HepG2 (cell line): ENCODE measurements around the gene ENO3. TPM values are rescaled to one million over a fixed set of nuclear protein-coding genes. Genes with fewer than 3 reads are reported as not detected.

Experiments used
- DNMT3B ChIP-seq: conservative IDR thresholded peaks from 2 replicates; pipeline ENCODE4 v1.6.1; 2016; ENCODE audit warnings: missing biosample characterization, control low read depth
- EHMT2 ChIP-seq: fragments of 200-600 bp; sonication (generic); IDR thresholded peaks from 2 replicates; pipeline ENCODE4 v1.7.0; 2017; ENCODE audit warnings: antibody characterized with exemption, low read depth, low read length, borderline replicate concordance
- ERF ChIP-seq: IDR thresholded peaks from 2 replicates; pipeline ENCODE4 v1.6.1; 2018; ENCODE audit warnings: missing biosample characterization, missing genetic modification reagents
- FOSL1 ChIP-seq: sonication (generic); formaldehyde crosslinking; IDR thresholded peaks from 2 replicates; pipeline ENCODE4 v1.9.0; 2021; ENCODE audit warnings: missing genetic modification reagents, borderline replicate concordance
- HIC2 ChIP-seq: sonication (generic); formaldehyde crosslinking; IDR thresholded peaks from 2 replicates; pipeline ENCODE4 v1.9.0; 2022; ENCODE audit warnings: low read depth, missing genetic modification reagents
- HNRNPL ChIP-seq: fragments of 200-400 bp; formaldehyde crosslinking; IDR thresholded peaks from 2 replicates; pipeline ENCODE4 v1.6.1; 2017; ENCODE audit warnings: mild to moderate bottlenecking, low read depth, low read length
- IKZF5 ChIP-seq: IDR thresholded peaks from 2 replicates; pipeline ENCODE4 v1.6.1; 2018; ENCODE audit warnings: missing genetic modification reagents, mild to moderate bottlenecking, missing compliant biosample characterization
- KDM2A ChIP-seq: sonication (generic); formaldehyde crosslinking; IDR thresholded peaks from 2 replicates; pipeline ENCODE4 v1.4.0; 2020; ENCODE audit warnings: low read depth, missing genetic modification reagents, borderline replicate concordance
- KLF11 ChIP-seq: IDR thresholded peaks from 2 replicates; pipeline ENCODE4 v1.6.1; 2016; ENCODE audit warnings: missing compliant biosample characterization
- MED1 ChIP-seq: sonication (generic); formaldehyde crosslinking; IDR thresholded peaks from 2 replicates; pipeline ENCODE4 v1.4.0; 2020; ENCODE audit warnings: missing genetic modification reagents
- NONO ChIP-seq, 2 experiments: fragments of 450-650 bp in 1 of 2; sonication (generic) in 1 of 2; formaldehyde crosslinking in 1 of 2; IDR thresholded peaks in 1 of 2; conservative IDR thresholded peaks in 1 of 2; 2 replicates each; pipeline versions ENCODE4 v1.6.1 to v1.8.0; 2017 to 2022; ENCODE audit warnings: mild to moderate bottlenecking in 1 of 2, missing genetic modification reagents in 1 of 2, moderate library complexity in 1 of 2
- RBM22 ChIP-seq: fragments of 200-400 bp; formaldehyde crosslinking; optimal IDR thresholded peaks from 2 replicates; pipeline ENCODE3; 2017; ENCODE audit warnings: mild to moderate bottlenecking, low read length, moderate library complexity
- SAP130 ChIP-seq: IDR thresholded peaks from 2 replicates; pipeline ENCODE4 v1.6.1; 2016; ENCODE audit warnings: low read depth
- SIX4 ChIP-seq: sonication (generic); formaldehyde crosslinking; IDR thresholded peaks from 2 replicates; pipeline ENCODE4 v1.4.0; 2020; ENCODE audit warnings: missing genetic modification reagents
- SNAI1 ChIP-seq: sonication (generic); formaldehyde crosslinking; IDR thresholded peaks from 2 replicates; pipeline ENCODE4 v1.5.0; 2020; ENCODE audit warnings: mild to moderate bottlenecking, missing genetic modification reagents, borderline replicate concordance
- ZC3H4 ChIP-seq: sonication (generic); formaldehyde crosslinking; IDR thresholded peaks from 2 replicates; pipeline ENCODE4 v1.4.0; 2020; ENCODE audit warnings: missing genetic modification reagents, borderline replicate concordance
- ZFP36L1 ChIP-seq: sonication (generic); formaldehyde crosslinking; IDR thresholded peaks from 2 replicates; pipeline ENCODE4 v1.8.0; 2022; ENCODE audit warnings: mild to moderate bottlenecking, missing genetic modification reagents, moderate library complexity
- ZNF564 ChIP-seq: sonication (generic); formaldehyde crosslinking; IDR thresholded peaks from 2 replicates; pipeline ENCODE4 v1.8.1; 2023; ENCODE audit warnings: mild to moderate bottlenecking, missing genetic modification reagents
- polyA plus RNA-seq, 8 experiments: library from polyadenylated mRNA; depleted of rRNA in 3 of 8; stranded (reverse) in 7 of 8; unstranded in 1 of 8; fragments of >200 nt; fragmentation: Illumina TruSeq in 4 of 8; extraction: Trizol in 4 of 8; gene quantifications; 2 replicates each; pipeline versions ENCODE4 v1.2.1 to v1.2.3, GENCODE V29; 2011 to 2016; ENCODE audit warnings: low read depth in 4 of 8, missing spikeins in 1 of 8, mixed read lengths in 1 of 8; ENCODE audit not compliant: insufficient read depth in 1 of 8
- total RNA-seq, 5 experiments: library from RNA; depleted of rRNA; stranded (reverse); fragments of >200 nt; fragmentation: Illumina TruSeq; extraction: Trizol; gene quantifications; 2 replicates each; pipeline ENCODE4 v1.2.3, GENCODE V29; 2016; ENCODE audit warnings: low read depth in 1 of 5
- TF ChIP-seq, protein P1 (sequence below): sonication (generic); formaldehyde crosslinking; IDR thresholded peaks from 2 replicates; pipeline ENCODE4 v1.4.0; 2020; ENCODE audit warnings: low read depth, mild to moderate bottlenecking, missing genetic modification reagents
- TF ChIP-seq, protein P2 (sequence below): sonication (generic); formaldehyde crosslinking; IDR thresholded peaks from 2 replicates; pipeline ENCODE4 v1.5.0; 2020; ENCODE audit warnings: mild to moderate bottlenecking, low read depth, missing genetic modification reagents, borderline replicate concordance
- TF ChIP-seq, protein P3 (sequence below): sonication (generic); formaldehyde crosslinking; IDR thresholded peaks from 2 replicates; pipeline ENCODE4 v1.4.0; 2020; ENCODE audit warnings: missing genetic modification reagents, mild to moderate bottlenecking, borderline replicate concordance

The ENO3 gene
- total and polyA plus RNA-seq, 2 of the 13 experiments (the other 11 are each of a cell fraction or from before 2014, with no cell fraction given) = 59.8 to 69.8 TPM

GRCh38 chr17:4945176-4945943 lies 5.6 kb upstream of the ENO3 start (continued):
- TF ChIP-seq IKZF5 (CRISPR knock-in tag) = 0 out of 2 replicates have a peak, but pooled peaks have one; percentile 22
- no peak for TF ChIP-seq EHMT2
- 0 out of 2 replicates have a peak, but pooled peaks have one; percentile 42 for TF ChIP-seq DNMT3B (CRISPR knock-in tag)
- peak; percentile 11; the same call in 1 of the 2 replicates for TF ChIP-seq SIX4 (CRISPR knock-in tag)
- TF ChIP-seq KDM2A (CRISPR knock-in tag) = 0 out of 2 replicates have a peak, but pooled peaks have one; percentile 28
- no peak for TF ChIP-seq ZFP36L1 (CRISPR knock-in tag)
- TF ChIP-seq, protein P1, sequence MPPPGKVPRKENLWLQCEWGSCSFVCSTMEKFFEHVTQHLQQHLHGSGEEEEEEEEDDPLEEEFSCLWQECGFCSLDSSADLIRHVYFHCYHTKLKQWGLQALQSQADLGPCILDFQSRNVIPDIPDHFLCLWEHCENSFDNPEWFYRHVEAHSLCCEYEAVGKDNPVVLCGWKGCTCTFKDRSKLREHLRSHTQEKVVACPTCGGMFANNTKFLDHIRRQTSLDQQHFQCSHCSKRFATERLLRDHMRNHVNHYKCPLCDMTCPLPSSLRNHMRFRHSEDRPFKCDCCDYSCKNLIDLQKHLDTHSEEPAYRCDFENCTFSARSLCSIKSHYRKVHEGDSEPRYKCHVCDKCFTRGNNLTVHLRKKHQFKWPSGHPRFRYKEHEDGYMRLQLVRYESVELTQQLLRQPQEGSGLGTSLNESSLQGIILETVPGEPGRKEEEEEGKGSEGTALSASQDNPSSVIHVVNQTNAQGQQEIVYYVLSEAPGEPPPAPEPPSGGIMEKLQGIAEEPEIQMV = no peak
- TF ChIP-seq SNAI1 = no peak
- no peak for TF ChIP-seq KLF11
- peak; percentile 97 for TF ChIP-seq RBM22
- TF ChIP-seq, protein P2, sequence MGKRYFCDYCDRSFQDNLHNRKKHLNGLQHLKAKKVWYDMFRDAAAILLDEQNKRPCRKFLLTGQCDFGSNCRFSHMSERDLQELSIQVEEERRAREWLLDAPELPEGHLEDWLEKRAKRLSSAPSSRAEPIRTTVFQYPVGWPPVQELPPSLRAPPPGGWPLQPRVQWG (CRISPR knock-in tag) = no peak
- no peak for TF ChIP-seq MED1
- TF ChIP-seq ZC3H4 = 0 out of 2 replicates have a peak, but pooled peaks have one; percentile 49
- peak; percentile 61 for TF ChIP-seq SAP130 (CRISPR knock-in tag)
- no peak for TF ChIP-seq NONO (IDR thresholded peaks at IDR 0.05)
- TF ChIP-seq NONO (CRISPR knock-in tag; conservative IDR thresholded peaks at IDR 0.05) = no peak; the same call in 1 of the 2 replicates
- no peak for TF ChIP-seq ZNF564 (CRISPR knock-in tag)
- TF ChIP-seq, protein P3, sequence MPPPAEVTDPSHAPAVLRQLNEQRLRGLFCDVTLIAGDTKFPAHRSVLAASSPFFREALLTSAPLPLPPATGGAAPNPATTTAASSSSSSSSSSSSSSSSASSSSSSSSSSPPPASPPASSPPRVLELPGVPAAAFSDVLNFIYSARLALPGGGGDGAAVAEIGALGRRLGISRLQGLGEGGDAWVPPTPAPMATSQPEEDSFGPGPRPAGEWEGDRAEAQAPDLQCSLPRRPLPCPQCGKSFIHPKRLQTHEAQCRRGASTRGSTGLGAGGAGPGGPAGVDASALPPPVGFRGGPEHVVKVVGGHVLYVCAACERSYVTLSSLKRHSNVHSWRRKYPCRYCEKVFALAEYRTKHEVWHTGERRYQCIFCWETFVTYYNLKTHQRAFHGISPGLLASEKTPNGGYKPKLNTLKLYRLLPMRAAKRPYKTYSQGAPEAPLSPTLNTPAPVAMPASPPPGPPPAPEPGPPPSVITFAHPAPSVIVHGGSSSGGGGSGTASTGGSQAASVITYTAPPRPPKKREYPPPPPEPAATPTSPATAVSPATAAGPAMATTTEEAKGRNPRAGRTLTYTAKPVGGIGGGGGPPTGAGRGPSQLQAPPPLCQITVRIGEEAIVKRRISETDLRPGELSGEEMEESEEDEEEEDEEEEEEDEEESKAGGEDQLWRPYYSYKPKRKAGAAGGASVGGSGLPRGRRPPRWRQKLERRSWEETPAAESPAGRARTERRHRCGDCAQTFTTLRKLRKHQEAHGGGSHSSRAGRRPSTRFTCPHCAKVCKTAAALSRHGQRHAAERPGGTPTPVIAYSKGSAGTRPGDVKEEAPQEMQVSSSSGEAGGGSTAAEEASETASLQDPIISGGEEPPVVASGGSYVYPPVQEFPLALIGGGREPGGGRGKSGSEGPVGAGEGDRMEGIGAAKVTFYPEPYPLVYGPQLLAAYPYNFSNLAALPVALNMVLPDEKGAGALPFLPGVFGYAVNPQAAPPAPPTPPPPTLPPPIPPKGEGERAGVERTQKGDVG (CRISPR knock-in tag) = no peak
- TF ChIP-seq HIC2 (CRISPR knock-in tag) = no peak
- no peak for TF ChIP-seq ERF (CRISPR knock-in tag)
- 0 out of 2 replicates have a peak, but pooled peaks have one; percentile 17 for TF ChIP-seq HNRNPL
- TF ChIP-seq FOSL1 (CRISPR knock-in tag) = peak; percentile 71
